Measurements from ENCODE around the gene EFR3B.

The EFR3B gene

GRCh38 chr2:25115249-25115883, 73.5 kb downstream of the EFR3B start:
- Histone ChIP-seq H3K23ac (ENCODE audit: low read length) (no peak overlapping the region), H3K18ac (ENCODE audit: low read length) (no peak overlapping the region), H3K27me3 (ENCODE audit: insufficient read depth, low read length, poor library complexity) (no peaks in the 10 kb centered on the region), H3K79me1 (ENCODE audit: low read length) (no peaks in the 10 kb centered on the region), H3K4me3 (ENCODE audit: low read length) (no peak overlapping the region), H3K4ac (ENCODE audit: low read depth, low read length) (no peak overlapping the region), H3K4me2 (ENCODE audit: low read length) (no peak overlapping the region), H2BK15ac (replicated peaks; ENCODE audit: low read depth) (no peak overlapping the region), H2BK5ac (ENCODE audit: low read length) (no peak overlapping the region), H3K9ac (ENCODE audit: low read length) (no peak overlapping the region), H2BK120ac (ENCODE audit: low read depth, low read length) (no peak overlapping the region), H3K36me3 (ENCODE audit: control insufficient read depth, insufficient read depth, low read length) (no peaks in the 10 kb centered on the region), H3K79me2 (ENCODE audit: control insufficient read depth, insufficient read depth, low read length) (no peaks in the 10 kb centered on the region), H2AK5ac (ENCODE audit: low read length) (no peak overlapping the region), H3K4me1 (ENCODE audit: control insufficient read depth, low read depth, low read length) (no peaks in the 10 kb centered on the region), H4K8ac (ENCODE audit: low read depth, low read length) (no peak overlapping the region), H3K27ac (ENCODE audit: low read depth, low read length) (no peak overlapping the region), H3K56ac (ENCODE audit: low read length) (no peak overlapping the region), H4K5ac (ENCODE audit: low read length) (no peak overlapping the region)
- no peak for DNase-seq
- no CpG with 5 or more reads among the region's 9 CpGs for WGBS (ENCODE audit: extremely low coverage, insufficient coverage, low lambda C conversion rate)

GRCh38 chr2:25115902-25116301, 74.0 kb downstream of the EFR3B start:
- no peaks in the 10 kb centered on the region for H3K79me1 ChIP-seq (ENCODE audit: low read length)
- H2BK5ac ChIP-seq (ENCODE audit: low read length): no peak overlapping the region
- H2BK15ac ChIP-seq (replicated peaks; ENCODE audit: low read depth): no peak overlapping the region
- no peak overlapping the region for H3K4me2 ChIP-seq (ENCODE audit: low read length)
- no peaks in the 10 kb centered on the region for H3K27me3 ChIP-seq (ENCODE audit: insufficient read depth, low read length, poor library complexity)
- no peak overlapping the region for H4K8ac ChIP-seq (ENCODE audit: low read depth, low read length)
- H3K18ac ChIP-seq (ENCODE audit: low read length): no peak overlapping the region
- no peak overlapping the region for H3K4me3 ChIP-seq (ENCODE audit: low read length)
- no peaks in the 10 kb centered on the region for H3K4me1 ChIP-seq (ENCODE audit: control insufficient read depth, low read depth, low read length)
- no peak for DNase-seq
- H3K36me3 ChIP-seq (ENCODE audit: control insufficient read depth, insufficient read depth, low read length): no peaks in the 10 kb centered on the region
- no peak overlapping the region for H2AK5ac ChIP-seq (ENCODE audit: low read length)
- no peak overlapping the region for H3K4ac ChIP-seq (ENCODE audit: low read depth, low read length)
- H3K79me2 ChIP-seq (ENCODE audit: control insufficient read depth, insufficient read depth, low read length): no peaks in the 10 kb centered on the region
- no peak overlapping the region for H3K56ac ChIP-seq (ENCODE audit: low read length)
- H3K27ac ChIP-seq (ENCODE audit: low read depth, low read length): no peak overlapping the region
- no peak overlapping the region for H3K23ac ChIP-seq (ENCODE audit: low read length)
- no peak overlapping the region for H3K9ac ChIP-seq (ENCODE audit: low read length)
- no CpG with 5 or more reads among the region's 4 CpGs for WGBS (ENCODE audit: extremely low coverage, insufficient coverage, low lambda C conversion rate)
- H4K5ac ChIP-seq (ENCODE audit: low read length): no peak overlapping the region
- H2BK120ac ChIP-seq (ENCODE audit: low read depth, low read length): no peak overlapping the region

- DNase-seq: no peak
- Histone ChIP-seq H2BK120ac (ENCODE audit: low read depth, low read length) (no peak overlapping the region), H3K56ac (ENCODE audit: low read length) (no peak overlapping the region), H3K23ac (ENCODE audit: low read length) (no peak overlapping the region), H3K4ac (ENCODE audit: low read depth, low read length) (no peak overlapping the region), H2AK5ac (ENCODE audit: low read length) (no peak overlapping the region), H4K8ac (ENCODE audit: low read depth, low read length) (no peak overlapping the region), H3K36me3 (ENCODE audit: control insufficient read depth, insufficient read depth, low read length) (no peaks in the 10 kb centered on the region), H3K9ac (ENCODE audit: low read length) (no peak overlapping the region), H3K18ac (ENCODE audit: low read length) (no peak overlapping the region), H3K4me2 (ENCODE audit: low read length) (no peak overlapping the region), H3K27me3 (ENCODE audit: insufficient read depth, low read length, poor library complexity) (no peaks in the 10 kb centered on the region), H3K4me1 (ENCODE audit: control insufficient read depth, low read depth, low read length) (no peaks in the 10 kb centered on the region), H3K27ac (ENCODE audit: low read depth, low read length) (no peak overlapping the region), H3K79me2 (ENCODE audit: control insufficient read depth, insufficient read depth, low read length) (no peaks in the 10 kb centered on the region), H2BK5ac (ENCODE audit: low read length) (no peak overlapping the region), H2BK15ac (replicated peaks; ENCODE audit: low read depth) (no peak overlapping the region), H3K79me1 (ENCODE audit: low read length) (no peaks in the 10 kb centered on the region), H3K4me3 (ENCODE audit: low read length) (no peak overlapping the region), H4K5ac (ENCODE audit: low read length) (no peak overlapping the region)
- no CpG with 5 or more reads among the region's 13 CpGs for WGBS (ENCODE audit: extremely low coverage, insufficient coverage, low lambda C conversion rate)
These were observed 75.1 kb downstream of the EFR3B start for GRCh38 chr2:25116956-25117355.

GRCh38 chr2:25119263-25119662, 77.4 kb downstream of the EFR3B start:
- no CpG with 5 or more reads among the region's 11 CpGs for WGBS (ENCODE audit: extremely low coverage, insufficient coverage, low lambda C conversion rate)

GRCh38 chr2:25122367-25122766, 80.5 kb downstream of the EFR3B start:
- WGBS (ENCODE audit: extremely low coverage, insufficient coverage, low lambda C conversion rate): no CpG with 5 or more reads among the region's 3 CpGs
- no peaks in the 10 kb centered on the region for H3K79me2 ChIP-seq (ENCODE audit: control insufficient read depth, insufficient read depth, low read length)

More at GRCh38 chr2:25119263-25119662, 77.4 kb downstream of the EFR3B start:
- H3K9ac ChIP-seq (ENCODE audit: low read length): no peak overlapping the region
- H3K27ac ChIP-seq (ENCODE audit: low read depth, low read length): no peak overlapping the region
- H3K18ac ChIP-seq (ENCODE audit: low read length): no peak overlapping the region
- no peak overlapping the region for H3K4me2 ChIP-seq (ENCODE audit: low read length)
- H2BK15ac ChIP-seq (replicated peaks; ENCODE audit: low read depth): no peak overlapping the region
- no peaks in the 10 kb centered on the region for H3K27me3 ChIP-seq (ENCODE audit: insufficient read depth, low read length, poor library complexity)
- no peak overlapping the region for H2BK5ac ChIP-seq (ENCODE audit: low read length)
- H4K8ac ChIP-seq (ENCODE audit: low read depth, low read length): no peak overlapping the region
- H3K4me3 ChIP-seq (ENCODE audit: low read length): no peak overlapping the region
- H3K36me3 ChIP-seq (ENCODE audit: control insufficient read depth, insufficient read depth, low read length): no peaks in the 10 kb centered on the region
- H2AK5ac ChIP-seq (ENCODE audit: low read length): no peak overlapping the region
- no peak overlapping the region for H3K56ac ChIP-seq (ENCODE audit: low read length)
- H2BK120ac ChIP-seq (ENCODE audit: low read depth, low read length): no peak overlapping the region
- no peaks in the 10 kb centered on the region for H3K4me1 ChIP-seq (ENCODE audit: control insufficient read depth, low read depth, low read length)
- no peaks in the 10 kb centered on the region for H3K79me2 ChIP-seq (ENCODE audit: control insufficient read depth, insufficient read depth, low read length)
- H3K4ac ChIP-seq (ENCODE audit: low read depth, low read length): no peak overlapping the region
- H3K79me1 ChIP-seq (ENCODE audit: low read length): no peaks in the 10 kb centered on the region
- no peak overlapping the region for H3K23ac ChIP-seq (ENCODE audit: low read length)
- no peak for DNase-seq
- no peak overlapping the region for H4K5ac ChIP-seq (ENCODE audit: low read length)

GRCh38 chr2:25123682-25124081, 81.8 kb downstream of the EFR3B start:
- no peaks in the 10 kb centered on the region for H3K79me1 ChIP-seq (ENCODE audit: low read length)
- no peaks in the 10 kb centered on the region for H3K27me3 ChIP-seq (ENCODE audit: insufficient read depth, low read length, poor library complexity)
- H3K9ac ChIP-seq (ENCODE audit: low read length): no peak overlapping the region
- H3K4me2 ChIP-seq (ENCODE audit: low read length): no peak overlapping the region
- H4K5ac ChIP-seq (ENCODE audit: low read length): no peak overlapping the region
- no peaks in the 10 kb centered on the region for H3K4me1 ChIP-seq (ENCODE audit: control insufficient read depth, low read depth, low read length)
- DNase-seq: no peak
- no peak overlapping the region for H3K18ac ChIP-seq (ENCODE audit: low read length)
- WGBS (ENCODE audit: extremely low coverage, insufficient coverage, low lambda C conversion rate): no CpG with 5 or more reads among the region's 5 CpGs
- H2BK5ac ChIP-seq (ENCODE audit: low read length): no peak overlapping the region
- no peak overlapping the region for H3K27ac ChIP-seq (ENCODE audit: low read depth, low read length)
- no peak overlapping the region for H3K56ac ChIP-seq (ENCODE audit: low read length)
- no peak overlapping the region for H3K4me3 ChIP-seq (ENCODE audit: low read length)
- H2AK5ac ChIP-seq (ENCODE audit: low read length): no peak overlapping the region
- no peak overlapping the region for H2BK120ac ChIP-seq (ENCODE audit: low read depth, low read length)
- no peak overlapping the region for H3K23ac ChIP-seq (ENCODE audit: low read length)
- no peak overlapping the region for H4K8ac ChIP-seq (ENCODE audit: low read depth, low read length)
- no peaks in the 10 kb centered on the region for H3K79me2 ChIP-seq (ENCODE audit: control insufficient read depth, insufficient read depth, low read length)
- no peak overlapping the region for H3K4ac ChIP-seq (ENCODE audit: low read depth, low read length)
- no peak overlapping the region for H2BK15ac ChIP-seq (replicated peaks; ENCODE audit: low read depth)
- no peaks in the 10 kb centered on the region for H3K36me3 ChIP-seq (ENCODE audit: control insufficient read depth, insufficient read depth, low read length)

More at GRCh38 chr2:25122367-25122766, 80.5 kb downstream of the EFR3B start:
- H3K4me2 ChIP-seq (ENCODE audit: low read length): no peak overlapping the region
- H4K8ac ChIP-seq (ENCODE audit: low read depth, low read length): no peak overlapping the region
- no peak overlapping the region for H3K18ac ChIP-seq (ENCODE audit: low read length)
- no peak overlapping the region for H3K23ac ChIP-seq (ENCODE audit: low read length)
- no peak overlapping the region for H2AK5ac ChIP-seq (ENCODE audit: low read length)
- no peaks in the 10 kb centered on the region for H3K36me3 ChIP-seq (ENCODE audit: control insufficient read depth, insufficient read depth, low read length)
- H3K27me3 ChIP-seq (ENCODE audit: insufficient read depth, low read length, poor library complexity): no peaks in the 10 kb centered on the region
- H2BK120ac ChIP-seq (ENCODE audit: low read depth, low read length): no peak overlapping the region
- H3K27ac ChIP-seq (ENCODE audit: low read depth, low read length): no peak overlapping the region
- H3K56ac ChIP-seq (ENCODE audit: low read length): no peak overlapping the region
- H3K4ac ChIP-seq (ENCODE audit: low read depth, low read length): no peak overlapping the region
- H3K4me1 ChIP-seq (ENCODE audit: control insufficient read depth, low read depth, low read length): no peaks in the 10 kb centered on the region
- H2BK5ac ChIP-seq (ENCODE audit: low read length): no peak overlapping the region
- no peak overlapping the region for H2BK15ac ChIP-seq (replicated peaks; ENCODE audit: low read depth)
- no peak overlapping the region for H3K4me3 ChIP-seq (ENCODE audit: low read length)
- no peak for DNase-seq
- H3K9ac ChIP-seq (ENCODE audit: low read length): no peak overlapping the region
- no peaks in the 10 kb centered on the region for H3K79me1 ChIP-seq (ENCODE audit: low read length)
- H4K5ac ChIP-seq (ENCODE audit: low read length): no peak overlapping the region

All from mesendoderm (in vitro differentiated cells).